Osteocyte (in vitro differentiated cells): ENCODE data around the gene MPG. TPM values are rescaled to one million over a fixed set of nuclear protein-coding genes. Genes with fewer than 3 reads are reported as not detected.
"Not testable (repeated sequence)": the region's sequence is repeated elsewhere in the genome, so short reads cannot be mapped to it uniquely, and the experiment has no call there.

Experiments
- DNase-seq: peaks from one replicate; pipeline ENCODE4 v3.0.0; 2021; ENCODE audit warnings: mixed read lengths; ENCODE audit not compliant: unreplicated experiment; ENCODE audit errors: extremely low spot score
- H3K27ac Mint-ChIP-seq: one replicate; pipeline ENCODE4 v1.8.0; 2021; ENCODE audit warnings: mild to moderate bottlenecking, mixed read lengths; ENCODE audit not compliant: unreplicated experiment
- H3K27me3 Mint-ChIP-seq: one replicate; pipeline ENCODE4 v1.8.0; 2021; ENCODE audit warnings: mixed read lengths; ENCODE audit not compliant: unreplicated experiment
- H3K36me3 Mint-ChIP-seq: one replicate; pipeline ENCODE4 v1.8.0; 2021; ENCODE audit warnings: mixed read lengths; ENCODE audit not compliant: unreplicated experiment
- H3K4me1 Mint-ChIP-seq: one replicate; pipeline ENCODE4 v1.8.0; 2021; ENCODE audit warnings: mixed read lengths; ENCODE audit not compliant: unreplicated experiment
- H3K4me3 Mint-ChIP-seq: one replicate; pipeline ENCODE4 v1.8.0; 2021; ENCODE audit warnings: mild to moderate bottlenecking, moderate library complexity, mixed read lengths; ENCODE audit not compliant: unreplicated experiment
- H3K9me3 Mint-ChIP-seq: one replicate; pipeline ENCODE4 v1.8.0; 2021; ENCODE audit warnings: mixed read lengths; ENCODE audit not compliant: unreplicated experiment
- total RNA-seq: library from RNA; stranded (reverse); gene quantifications from 2 replicates; pipeline ENCODE4 v1.2.1, GENCODE V29; 2021
- TF ChIP-seq, protein P1 (sequence below): fragments of 200-600 bp; sonication (generic); IDR thresholded peaks from 2 replicates; pipeline ENCODE4 v1.5.0; 2021; ENCODE audit warnings: antibody characterized with exemption, mild to moderate bottlenecking, moderate library complexity

The MPG gene
- total RNA-seq, 1 donor from 2014 or later = 71.6 TPM

DNA sequence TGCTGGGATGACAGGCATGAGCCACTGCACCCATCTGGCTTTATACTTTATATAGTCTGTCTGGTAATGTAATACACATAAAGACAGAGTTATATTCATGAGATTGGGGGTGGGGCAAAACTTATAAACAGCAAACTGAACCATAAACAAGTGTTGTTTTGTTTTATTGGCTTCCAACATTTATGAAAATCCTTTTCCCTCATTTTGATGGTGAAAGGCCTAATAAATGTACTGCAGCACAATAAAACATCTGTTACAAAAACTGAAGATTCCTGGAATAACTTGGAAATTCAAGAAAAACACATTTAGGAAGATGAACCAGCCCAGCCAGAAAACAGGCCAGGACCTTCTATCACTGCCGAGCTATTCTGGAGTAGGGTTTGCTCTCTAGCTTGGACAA is 44.3 kb downstream of the MPG start:
- Mint-ChIP-seq H3K9me3 (no peaks in the 10 kb centered on the region), H3K36me3 (peaks cover 7% of the 10 kb centered on the region), H3K4me1 (no peaks in the 10 kb centered on the region), H3K27ac (no peak overlapping the region), H3K27me3 (no peaks in the 10 kb centered on the region), H3K4me3 (no peak overlapping the region)
- TF ChIP-seq, protein P1, sequence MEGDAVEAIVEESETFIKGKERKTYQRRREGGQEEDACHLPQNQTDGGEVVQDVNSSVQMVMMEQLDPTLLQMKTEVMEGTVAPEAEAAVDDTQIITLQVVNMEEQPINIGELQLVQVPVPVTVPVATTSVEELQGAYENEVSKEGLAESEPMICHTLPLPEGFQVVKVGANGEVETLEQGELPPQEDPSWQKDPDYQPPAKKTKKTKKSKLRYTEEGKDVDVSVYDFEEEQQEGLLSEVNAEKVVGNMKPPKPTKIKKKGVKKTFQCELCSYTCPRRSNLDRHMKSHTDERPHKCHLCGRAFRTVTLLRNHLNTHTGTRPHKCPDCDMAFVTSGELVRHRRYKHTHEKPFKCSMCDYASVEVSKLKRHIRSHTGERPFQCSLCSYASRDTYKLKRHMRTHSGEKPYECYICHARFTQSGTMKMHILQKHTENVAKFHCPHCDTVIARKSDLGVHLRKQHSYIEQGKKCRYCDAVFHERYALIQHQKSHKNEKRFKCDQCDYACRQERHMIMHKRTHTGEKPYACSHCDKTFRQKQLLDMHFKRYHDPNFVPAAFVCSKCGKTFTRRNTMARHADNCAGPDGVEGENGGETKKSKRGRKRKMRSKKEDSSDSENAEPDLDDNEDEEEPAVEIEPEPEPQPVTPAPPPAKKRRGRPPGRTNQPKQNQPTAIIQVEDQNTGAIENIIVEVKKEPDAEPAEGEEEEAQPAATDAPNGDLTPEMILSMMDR = no peak
- DNase-seq = no peak

DNA sequence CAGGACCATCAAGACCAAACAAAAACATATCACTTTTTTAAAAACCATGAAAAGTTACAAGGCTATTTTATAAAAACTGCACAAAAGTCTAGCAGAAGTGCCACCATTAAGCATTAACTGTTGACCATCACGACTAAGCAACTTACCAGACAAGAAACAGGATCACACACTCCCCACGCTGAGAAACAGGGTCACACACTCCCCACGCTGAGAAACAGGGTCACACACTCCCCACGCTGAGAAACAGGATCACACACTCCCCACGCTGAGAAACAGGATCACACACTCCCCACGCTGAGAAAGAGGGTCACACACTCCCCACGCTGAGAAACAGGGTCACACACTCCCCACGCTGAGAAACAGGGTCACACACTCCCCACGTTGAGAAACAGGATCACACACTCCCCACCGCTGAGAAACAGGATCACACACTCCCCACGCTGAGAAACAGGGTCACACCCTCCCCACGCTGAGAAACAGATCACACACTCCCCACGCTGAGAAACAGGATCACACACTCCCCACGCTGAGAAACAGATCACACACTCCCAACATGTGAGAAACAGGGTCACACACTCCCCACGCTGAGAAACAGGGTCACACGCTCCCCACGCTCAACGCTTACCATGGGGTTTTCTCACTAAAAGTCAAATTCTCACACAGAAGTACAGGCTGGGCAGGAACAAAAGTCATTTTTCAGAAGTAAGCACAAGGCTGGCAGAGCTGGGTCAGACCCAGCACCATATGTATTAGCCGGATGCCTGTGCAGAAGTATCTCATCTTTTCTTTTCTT is 45.7 kb downstream of the MPG start:
- H3K4me3 Mint-ChIP-seq, H3K4me1 Mint-ChIP-seq, DNase-seq, H3K27me3 Mint-ChIP-seq, H3K9me3 Mint-ChIP-seq, H3K36me3 Mint-ChIP-seq, H3K27ac Mint-ChIP-seq: not testable (repeated sequence)

DNA sequence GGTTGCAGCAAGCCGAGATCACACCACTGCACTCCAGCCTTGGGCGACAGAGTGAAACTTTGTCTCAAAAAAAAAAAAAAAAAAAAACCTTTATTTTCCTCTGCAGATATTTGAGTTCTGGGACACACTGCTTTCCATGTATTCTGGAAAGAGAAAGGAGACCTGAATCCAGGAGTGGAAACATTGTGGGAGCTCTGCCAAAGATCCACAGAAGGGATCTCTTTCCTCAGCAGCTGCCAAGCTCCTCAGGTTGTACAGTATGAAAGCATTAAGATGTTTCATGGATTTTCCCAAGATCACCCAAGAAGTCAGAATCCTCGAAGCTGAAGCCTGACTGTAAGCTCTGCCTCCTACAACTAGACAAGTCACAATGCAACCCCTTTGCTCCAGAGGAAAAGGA is 47.0 kb downstream of the MPG start:
- H3K36me3 Mint-ChIP-seq = peaks cover 10% of the 10 kb centered on the region
- no peaks in the 10 kb centered on the region for H3K9me3 Mint-ChIP-seq
- H3K4me1 Mint-ChIP-seq = no peaks in the 10 kb centered on the region
- no peak overlapping the region for H3K27ac Mint-ChIP-seq
- H3K4me3 Mint-ChIP-seq = no peak overlapping the region
- TF ChIP-seq, protein P1 = no peak
- no peak for DNase-seq
- H3K27me3 Mint-ChIP-seq = no peaks in the 10 kb centered on the region

DNA sequence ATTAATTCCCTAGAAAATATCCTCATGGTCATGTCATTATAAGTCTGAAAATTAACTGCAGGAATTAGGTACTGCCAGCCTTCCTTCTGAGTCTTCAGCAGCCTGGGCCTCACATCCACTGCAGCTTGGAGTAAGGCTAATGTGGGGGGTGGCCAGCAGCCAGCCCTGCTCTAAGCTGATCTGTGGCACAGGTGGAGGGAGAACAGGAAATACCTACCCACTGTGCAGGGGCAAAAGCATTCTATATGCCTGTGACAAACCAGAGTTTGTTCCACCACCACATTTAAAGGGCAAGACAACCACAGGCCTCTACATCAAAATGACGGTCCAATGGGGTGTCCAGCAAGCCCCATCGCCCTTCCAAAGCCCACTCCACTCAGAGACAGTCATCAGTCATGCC is 51.0 kb downstream of the MPG start:
- Mint-ChIP-seq H3K4me1 (peaks cover 3% of the 10 kb centered on the region), H3K27me3 (no peaks in the 10 kb centered on the region), H3K27ac (no peak overlapping the region), H3K36me3 (peaks cover 4% of the 10 kb centered on the region), H3K4me3 (no peak overlapping the region), H3K9me3 (no peaks in the 10 kb centered on the region)
- DNase-seq = no peak
- TF ChIP-seq, protein P1 = no peak

DNA sequence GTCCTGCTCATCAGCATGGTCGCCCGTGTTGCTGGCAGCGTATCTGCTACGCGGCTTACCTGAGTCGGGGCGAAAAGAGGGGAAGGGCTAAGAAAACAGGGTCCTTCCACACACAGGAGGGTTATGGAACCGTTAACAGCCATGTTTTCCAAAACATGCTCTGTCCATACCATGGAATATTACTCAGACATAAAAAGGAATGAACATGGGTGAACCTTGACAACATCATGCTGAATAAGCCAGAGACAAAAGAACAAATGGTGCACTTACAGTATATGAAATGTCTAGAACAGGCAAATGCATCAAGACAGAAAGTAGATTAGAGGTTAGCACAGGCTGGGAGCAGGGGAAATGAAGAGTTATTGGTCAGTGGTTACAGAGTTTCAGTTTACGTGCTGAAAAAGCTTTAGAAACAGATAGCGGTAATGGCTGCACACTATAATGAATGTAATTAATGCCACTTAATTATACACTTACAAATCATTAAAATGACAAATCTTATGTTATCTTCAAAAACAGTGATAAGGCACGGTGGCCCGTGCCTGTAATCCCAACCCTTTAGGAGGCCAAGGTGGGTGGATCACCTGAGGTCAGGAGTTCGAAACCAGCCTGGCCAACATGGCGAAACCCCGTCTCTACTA is 52.6 kb downstream of the MPG start:
- H3K4me3 Mint-ChIP-seq = no peak overlapping the region

More for the DNA sequence above, 52.6 kb downstream of the MPG start:
- TF ChIP-seq, protein P1 = no peak
- peaks cover 2% of the 10 kb centered on the region for H3K36me3 Mint-ChIP-seq
- no peak for DNase-seq
- peaks cover 11% of the 10 kb centered on the region for H3K4me1 Mint-ChIP-seq
- no peak overlapping the region for H3K27ac Mint-ChIP-seq
- H3K27me3 Mint-ChIP-seq = no peaks in the 10 kb centered on the region
- no peaks in the 10 kb centered on the region for H3K9me3 Mint-ChIP-seq
